Parietal lobe (tissue), 2 donors: ENCODE results near the gene HNRNPDL. TPM values are rescaled to one million over a fixed set of nuclear protein-coding genes. Genes with fewer than 3 reads are reported as not detected.

Experiments used
- small RNA-seq: library from RNA; depleted of rRNA; stranded (forward); fragments of <200 nt; gene quantifications from one replicate; pipeline ENCODE3, GENCODE V24; 2014; ENCODE audit warnings: low replicate concordance
- total RNA-seq: library from RNA; depleted of rRNA; stranded (reverse); fragments of >200 nt; gene quantifications from one replicate; pipeline ENCODE4 v1.2.3, GENCODE V29; 2014

Gene HNRNPDL
- 354 TPM for total RNA-seq

DNA sequence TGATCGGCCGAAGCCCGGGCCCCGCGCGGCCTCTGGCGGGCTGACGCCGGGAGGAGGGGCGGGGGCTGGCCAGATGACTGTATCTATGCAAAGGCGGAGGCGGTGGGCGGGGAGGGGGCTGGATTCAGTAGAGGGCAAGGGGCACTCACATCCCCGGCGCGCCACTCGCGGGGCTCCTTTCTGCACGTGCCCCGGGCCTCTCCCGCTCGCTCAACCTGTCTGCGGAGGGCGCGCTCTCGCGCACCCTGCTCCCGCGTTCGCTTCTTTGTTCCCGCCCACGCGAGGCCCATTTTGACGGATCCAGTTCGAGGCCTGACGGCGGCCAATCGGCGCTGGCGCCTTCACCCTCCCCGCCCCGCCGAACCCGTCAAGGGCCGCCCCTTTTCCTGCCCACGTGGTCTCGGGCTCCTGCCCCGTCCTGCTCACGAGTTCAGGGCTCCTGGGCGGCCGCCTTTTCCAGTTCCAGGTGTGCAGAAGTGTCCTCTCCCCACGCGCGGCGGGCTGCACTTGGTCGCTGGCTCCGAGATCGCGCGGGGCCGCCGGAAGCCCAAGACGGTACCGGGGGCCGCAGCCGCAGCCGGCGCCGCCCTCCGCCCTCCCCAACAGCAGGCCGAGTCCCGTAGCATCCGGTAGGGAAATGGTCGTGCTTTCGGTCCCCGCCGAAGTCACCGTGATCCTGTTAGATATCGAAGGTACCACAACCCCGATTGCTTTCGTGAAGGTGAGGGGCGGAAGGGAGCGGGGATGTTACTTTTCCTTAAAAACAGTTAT lies at the start of gene HNRNPDL, which contains the start of gene ENOPH1:
TSS of gene HNRNPDL (minus strand) at position 270 of the 771 bp plus-strand sequence. CDS start 772 bp downstream, outside the sequence.
TSS of gene ENOPH1 (plus strand) at position 398 of the 771 bp plus-strand sequence. CDS start at position 638, 240 bp downstream.

DNA sequence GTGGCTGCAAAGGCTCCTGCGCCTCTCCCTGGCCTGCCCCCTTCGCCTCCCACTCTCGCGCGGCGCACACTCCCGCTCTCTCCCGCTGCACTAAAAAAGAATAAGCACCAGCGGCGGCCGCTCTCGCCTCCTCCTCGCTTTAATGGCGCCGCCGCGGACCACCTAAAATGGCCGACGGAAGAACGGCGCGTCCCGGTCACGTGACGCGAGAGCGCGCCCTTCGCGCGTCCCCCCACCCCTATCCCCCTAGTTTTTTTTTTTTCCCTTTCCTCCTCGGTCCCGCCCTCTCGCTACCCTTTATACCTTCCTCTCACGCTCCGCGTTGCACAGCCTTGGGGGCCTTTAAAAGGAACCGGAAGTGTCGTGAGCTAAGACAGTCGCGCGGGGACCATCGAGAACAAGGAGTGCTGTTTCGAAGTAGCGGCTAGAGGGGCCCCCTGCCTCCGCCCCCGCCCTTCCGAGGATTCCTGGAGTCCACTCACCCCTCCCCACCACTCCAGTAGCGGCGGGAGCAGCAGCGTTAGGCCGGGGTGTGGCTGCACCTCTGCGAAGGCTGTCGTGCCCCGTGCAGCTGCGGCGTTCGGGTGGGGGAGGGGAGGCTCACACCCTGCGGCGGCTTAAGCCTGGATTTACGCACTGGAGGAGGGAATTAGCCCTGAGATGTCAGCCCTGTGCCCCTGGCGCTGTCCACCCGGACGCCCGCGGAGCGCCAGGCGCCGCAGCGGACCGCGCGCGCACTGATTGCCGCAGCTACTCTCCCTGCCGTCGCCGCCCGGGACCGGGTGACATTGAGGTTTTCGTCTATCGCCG lies 56.2 kb downstream of the HNRNPDL start, which contains the start of gene HNRNPD:
TSS of gene HNRNPD (minus strand) at position 176 of the 810 bp plus-strand sequence. CDS start 313 bp downstream, outside the sequence.

Small RNA genes within 50 kb of the gene (small RNA-seq; reads per million reads assigned to genes)
- not detected for gene RF00150

Other genes starting within 250 kb of the HNRNPDL start
- 131 TPM for gene HNRNPD, start 56.5 kb downstream of the HNRNPDL start, total RNA-seq
- 79.2 TPM for gene ENOPH1, start 128 bp upstream of the HNRNPDL start, total RNA-seq
- 76.7 TPM for gene TMEM150C, start 131.5 kb upstream of the HNRNPDL start, total RNA-seq